Naive B cell (primary cell): Measurements from ENCODE around the gene EIPR1. TPM values are rescaled to one million over a fixed set of nuclear protein-coding genes. Genes with fewer than 3 reads are reported as not detected.

ENCODE experiments used
- ATAC-seq, 2 donors: fragments of 150-1000 bp; cut with Tn5 transposase; 2 replicates each; pipeline ENCODE4 v1.10.0; 2021; ENCODE audit warnings: low read depth in 2 of 2, mild to moderate bottlenecking in 2 of 2, moderate library complexity in 2 of 2
- DNase-seq: peaks from one replicate; pipeline ENCODE4 v3.0.0; 2022
- H3K27ac Mint-ChIP-seq, 6 donors: one replicate each; pipeline ENCODE4 v1.8.0; 2020 to 2022; ENCODE audit warnings: mild to moderate bottlenecking in 6 of 6, mixed read lengths in 6 of 6, moderate library complexity in 5 of 6, inconsistent platforms in 2 of 6
- H3K27me3 Mint-ChIP-seq, 3 donors: one replicate each; pipeline ENCODE4 v1.8.0; 2021 to 2022; ENCODE audit warnings: mixed read lengths in 3 of 3, mild to moderate bottlenecking in 1 of 3
- H3K36me3 Mint-ChIP-seq, 2 donors: one replicate each; pipeline ENCODE4 v1.8.0; 2020 to 2022; ENCODE audit warnings: mixed read lengths in 2 of 2, inconsistent platforms in 1 of 2, mild to moderate bottlenecking in 1 of 2
- H3K4me1 Mint-ChIP-seq, 3 donors: one replicate each; pipeline ENCODE4 v1.8.0; 2020 to 2022; ENCODE audit warnings: mixed read lengths in 3 of 3, inconsistent platforms in 1 of 3, mild to moderate bottlenecking in 1 of 3, moderate library complexity in 1 of 3
- H3K4me3 Mint-ChIP-seq, 8 donors: one replicate each; pipeline ENCODE4 v1.8.0; 2020 to 2022; ENCODE audit warnings: mild to moderate bottlenecking in 8 of 8, mixed read lengths in 8 of 8, moderate library complexity in 8 of 8, inconsistent platforms in 2 of 8
- H3K9me3 Mint-ChIP-seq, 7 donors: one replicate each; pipeline ENCODE4 v1.8.0; 2020 to 2022; ENCODE audit warnings: mixed read lengths in 7 of 7, mild to moderate bottlenecking in 5 of 7, inconsistent platforms in 2 of 7, moderate library complexity in 1 of 7
- polyA plus RNA-seq, 6 donors: library from polyadenylated mRNA; unstranded; fragments of 300-500 nt; fragmentation: Illumina TruSeq; gene quantifications; one replicate each; pipeline ENCODE4 v1.2.3, GENCODE V29; 2021; ENCODE audit warnings: low read depth in 6 of 6

The EIPR1 gene
- polyA plus RNA-seq, 6 donors from 2014 or later = 35.7 to 53.9 (median 40.9) TPM

DNA sequence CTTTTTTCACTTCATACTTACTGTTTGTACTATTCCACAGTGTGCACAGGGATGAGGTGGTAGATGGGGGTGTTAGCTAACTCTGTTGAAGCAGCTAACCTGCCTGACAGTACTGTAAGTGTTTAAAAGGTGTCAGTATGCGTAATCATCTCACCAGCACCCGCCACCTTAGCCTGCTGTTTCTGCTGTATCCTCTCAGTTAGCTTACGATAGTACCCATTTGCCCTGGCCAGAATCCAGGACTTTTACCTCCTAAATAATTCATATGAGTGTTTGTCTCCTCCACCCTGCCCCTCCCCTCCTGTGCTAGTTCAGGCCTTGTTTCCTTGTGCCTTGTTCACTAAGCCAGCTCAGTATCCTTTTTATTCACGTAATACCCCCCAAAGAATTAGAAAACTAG lies 36.1 kb upstream of the EIPR1 start:
- Mint-ChIP-seq H3K36me3 (peaks cover 10 to 11% of the 10 kb centered on the region in 2 donors), H3K4me1 (peaks cover 13 to 17% (median 14%) of the 10 kb centered on the region in 3 donors), H3K9me3 (peaks cover 0 to 1% (median 0%) of the 10 kb centered on the region in 7 donors), H3K27ac (no peak overlapping the region), H3K27me3 (no peaks in the 10 kb centered on the region), H3K4me3 (no peak overlapping the region)
- no peak for DNase-seq
- ATAC-seq = no peak

DNA sequence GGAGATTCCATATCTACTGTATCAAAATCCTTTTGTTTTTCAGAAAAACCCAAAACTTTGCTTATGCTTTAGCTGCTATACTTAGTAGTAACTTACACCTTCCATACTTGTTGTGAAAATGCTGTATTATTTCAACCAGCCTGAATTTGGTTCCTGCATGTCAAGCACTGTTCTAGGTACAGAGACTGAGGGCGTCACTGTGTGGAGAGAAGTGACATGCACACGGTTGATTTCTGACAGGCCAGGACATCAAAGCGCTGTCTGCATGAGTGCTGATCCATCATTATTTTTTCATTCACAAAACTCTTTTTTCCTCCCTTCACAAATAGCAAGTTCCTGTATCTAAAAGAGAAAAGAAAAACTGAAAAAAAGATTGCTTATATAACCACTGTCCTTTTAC lies 33.5 kb upstream of the EIPR1 start:
- peaks cover 0 to 1% (median 0%) of the 10 kb centered on the region in 7 donors for H3K9me3 Mint-ChIP-seq
- DNase-seq (no peak), ATAC-seq (no peak)
- peaks cover 13 to 14% of the 10 kb centered on the region in 2 donors for H3K36me3 Mint-ChIP-seq
- H3K4me1 Mint-ChIP-seq = peaks cover 12 to 16% (median 16%) of the 10 kb centered on the region in 3 donors
- no peak overlapping the region for H3K4me3 Mint-ChIP-seq
- peak overlapping the region in 1 of 6 donors; percentile 67 for H3K27ac Mint-ChIP-seq
- H3K27me3 Mint-ChIP-seq = no peaks in the 10 kb centered on the region

DNA sequence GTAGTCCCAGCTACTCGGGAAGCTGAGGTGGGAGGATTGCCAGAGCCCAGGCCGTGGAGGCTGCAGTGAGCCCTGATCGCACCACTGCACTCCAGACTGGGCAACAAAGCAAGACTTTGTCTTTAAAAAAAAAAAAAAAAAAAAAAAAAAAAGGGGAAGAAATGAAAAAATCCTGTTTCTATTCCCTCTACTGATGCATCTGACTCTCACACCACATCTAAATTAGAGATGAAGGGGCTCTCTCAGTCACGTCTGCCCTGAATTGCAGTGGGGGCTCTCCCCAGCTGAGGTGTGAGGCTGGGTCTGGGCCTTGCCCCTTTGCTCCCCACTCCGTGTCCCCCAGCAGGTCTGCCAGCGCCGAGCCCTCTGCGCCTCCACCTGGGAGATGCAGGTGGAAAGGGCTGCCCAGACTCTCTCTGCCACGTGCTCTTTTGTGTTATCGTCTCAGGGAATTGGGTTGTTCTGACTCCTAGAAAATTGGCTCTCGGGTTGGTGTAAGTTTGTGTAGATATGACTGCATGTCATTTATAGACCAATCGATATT lies 32.1 kb upstream of the EIPR1 start:
- Mint-ChIP-seq H3K9me3 (peaks cover 0 to 1% (median 0%) of the 10 kb centered on the region in 7 donors), H3K4me3 (peak overlapping the region in 2 of 8 donors; percentile 12 to 20), H3K36me3 (peaks cover 14 to 15% of the 10 kb centered on the region in 2 donors), H3K27ac (peak overlapping the region in 4 of 6 donors; percentile 30 to 64 (median 34)), H3K4me1 (peaks cover 15 to 22% (median 20%) of the 10 kb centered on the region in 3 donors), H3K27me3 (no peaks in the 10 kb centered on the region)
- DNase-seq (no peak), ATAC-seq (peak in 1 of 2 donors; percentile 56)

DNA sequence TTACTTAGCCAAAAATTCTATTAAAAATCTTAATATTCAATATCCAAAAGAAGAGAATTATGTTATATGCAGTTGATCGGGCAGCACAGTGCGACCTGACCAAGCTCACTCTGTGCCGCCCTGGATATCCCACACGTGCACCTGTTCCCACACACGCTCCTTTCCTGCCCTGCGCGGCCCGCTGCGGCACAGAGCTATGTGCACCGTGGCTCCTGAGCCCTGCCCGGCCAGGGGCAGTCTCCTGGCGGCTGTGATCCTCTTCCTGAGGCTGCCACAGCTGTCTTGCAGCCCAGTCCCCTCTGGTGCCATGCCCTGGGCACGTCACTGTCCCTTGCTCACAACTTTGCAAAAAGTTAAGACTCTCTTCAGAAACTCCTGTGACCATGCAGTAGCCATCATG lies 31.2 kb upstream of the EIPR1 start:
- Mint-ChIP-seq H3K4me1 (peaks cover 18 to 31% (median 28%) of the 10 kb centered on the region in 3 donors), H3K9me3 (peaks cover 0 to 1% (median 0%) of the 10 kb centered on the region in 7 donors)

DNA sequence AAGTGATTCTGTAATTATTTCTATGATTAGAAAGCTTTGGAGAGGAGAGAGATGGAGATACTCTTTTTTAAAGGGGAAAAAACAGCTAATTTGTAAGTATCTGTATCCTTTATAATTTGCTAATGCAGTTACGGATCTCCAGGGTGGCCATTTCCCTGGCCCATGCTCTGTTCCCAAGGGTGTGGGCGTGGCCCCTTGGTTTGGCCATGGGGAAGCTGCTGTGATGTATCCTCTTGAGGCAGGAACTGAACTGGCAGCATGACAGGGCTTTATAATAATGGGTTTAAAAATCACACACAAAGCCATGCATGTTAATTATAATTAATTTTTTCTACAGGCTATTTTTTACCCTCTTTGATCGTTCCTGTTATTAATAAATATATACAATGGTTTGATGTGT lies 28.9 kb upstream of the EIPR1 start:
- Mint-ChIP-seq H3K27ac (peak overlapping the region in 1 of 6 donors; percentile 37), H3K4me3 (no peak overlapping the region), H3K4me1 (peaks cover 18 to 41% (median 28%) of the 10 kb centered on the region in 3 donors), H3K27me3 (no peaks in the 10 kb centered on the region), H3K36me3 (peaks cover 10 to 19% of the 10 kb centered on the region in 2 donors), H3K9me3 (peaks cover 0 to 1% (median 0%) of the 10 kb centered on the region in 7 donors)
- DNase-seq (no peak), ATAC-seq (no peak)

More for the DNA sequence above, 31.2 kb upstream of the EIPR1 start:
- DNase-seq (no peak), ATAC-seq (no peak)
- peak overlapping the region in 1 of 6 donors; percentile 26 for H3K27ac Mint-ChIP-seq
- H3K36me3 Mint-ChIP-seq = peaks cover 10 to 16% of the 10 kb centered on the region in 2 donors
- no peak overlapping the region for H3K4me3 Mint-ChIP-seq
- no peaks in the 10 kb centered on the region for H3K27me3 Mint-ChIP-seq

DNA sequence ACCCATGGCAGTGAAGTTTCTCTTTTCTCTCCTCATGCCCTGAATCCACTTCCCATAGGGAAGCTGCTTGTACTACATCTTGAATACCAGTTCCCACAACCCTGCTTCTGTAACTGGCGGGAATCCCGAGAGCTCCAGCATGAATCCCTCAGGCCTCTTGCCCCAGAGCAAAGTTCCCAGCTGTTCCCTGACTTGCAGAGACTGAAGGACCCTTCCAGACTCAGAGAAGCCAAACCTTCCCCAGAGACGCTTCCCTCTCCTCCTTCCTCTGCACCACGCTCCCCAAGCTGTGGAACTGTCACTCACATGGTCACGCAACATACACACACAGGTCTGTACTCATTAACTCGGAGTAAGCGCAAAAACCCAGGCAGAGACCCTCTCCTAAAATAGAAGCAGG lies 28.3 kb upstream of the EIPR1 start:
- DNase-seq = no peak
- Mint-ChIP-seq H3K4me1 (peaks cover 18 to 41% (median 29%) of the 10 kb centered on the region in 3 donors), H3K4me3 (no peak overlapping the region), H3K36me3 (peaks cover 10 to 19% of the 10 kb centered on the region in 2 donors), H3K9me3 (peaks cover 0 to 1% (median 0%) of the 10 kb centered on the region in 7 donors), H3K27ac (peak overlapping the region in 3 of 6 donors; percentile 20 to 88 (median 37)), H3K27me3 (no peaks in the 10 kb centered on the region)
- ATAC-seq = no peak

DNA sequence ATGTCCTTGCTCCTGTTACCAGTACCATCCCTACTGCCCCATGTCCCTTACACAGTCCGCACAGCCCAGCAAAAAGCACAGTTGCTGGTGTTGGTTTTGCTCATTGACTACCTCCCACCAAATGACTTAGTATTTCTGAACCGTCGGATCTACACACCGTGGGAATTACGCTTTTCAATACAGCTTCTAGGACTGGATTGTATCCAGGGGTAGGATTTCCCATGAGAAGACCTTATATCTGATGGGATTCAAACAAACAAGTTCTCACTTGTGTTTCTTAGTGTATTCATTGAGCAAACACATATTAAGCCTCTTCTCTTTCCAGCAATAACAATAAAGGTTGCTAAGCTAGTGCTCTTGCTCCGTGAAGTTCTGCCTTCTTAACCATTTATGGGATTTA lies 27.7 kb upstream of the EIPR1 start:
- Mint-ChIP-seq H3K4me1 (peaks cover 20 to 44% (median 35%) of the 10 kb centered on the region in 3 donors), H3K4me3 (no peak overlapping the region), H3K27me3 (no peaks in the 10 kb centered on the region), H3K27ac (no peak overlapping the region), H3K36me3 (peaks cover 10 to 19% of the 10 kb centered on the region in 2 donors), H3K9me3 (peaks cover 0 to 1% (median 0%) of the 10 kb centered on the region in 7 donors)
- ATAC-seq (no peak), DNase-seq (no peak)

DNA sequence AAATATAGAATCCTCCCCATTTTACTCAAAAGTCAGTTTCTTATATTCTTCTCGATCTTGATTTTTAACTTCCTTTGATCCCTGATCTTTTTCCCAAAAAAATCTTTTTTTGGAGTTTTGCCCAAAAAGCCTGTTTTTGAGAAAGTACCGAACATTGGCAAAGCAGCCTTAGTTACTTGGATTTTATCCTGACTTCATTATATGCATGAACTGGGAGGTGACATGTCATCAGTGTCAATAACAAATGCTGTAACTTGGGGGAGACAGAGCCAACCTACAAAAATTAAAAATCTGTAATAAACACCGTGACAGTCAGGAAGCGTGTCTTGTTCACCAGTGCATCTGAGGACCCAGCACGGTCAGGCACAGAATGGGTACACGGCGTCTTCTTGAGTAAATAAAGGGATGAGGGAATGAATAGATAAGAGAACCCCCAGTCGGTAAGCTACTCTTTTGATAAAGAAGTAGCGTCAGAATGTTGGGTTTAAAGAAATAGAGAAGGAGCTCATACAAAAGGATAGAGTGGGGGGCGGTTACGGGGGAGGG lies 26.8 kb upstream of the EIPR1 start:
- H3K4me1 Mint-ChIP-seq = peaks cover 16 to 40% (median 27%) of the 10 kb centered on the region in 3 donors
- no peaks in the 10 kb centered on the region for H3K27me3 Mint-ChIP-seq
- H3K9me3 Mint-ChIP-seq = no peaks in the 10 kb centered on the region
- H3K27ac Mint-ChIP-seq = peak overlapping the region in 3 of 6 donors; percentile 61 to 89 (median 73)
- ATAC-seq (no peak), DNase-seq (no peak)
- peaks cover 10 to 13% of the 10 kb centered on the region in 2 donors for H3K36me3 Mint-ChIP-seq
- H3K4me3 Mint-ChIP-seq = peak overlapping the region in 1 of 8 donors; percentile 40

DNA sequence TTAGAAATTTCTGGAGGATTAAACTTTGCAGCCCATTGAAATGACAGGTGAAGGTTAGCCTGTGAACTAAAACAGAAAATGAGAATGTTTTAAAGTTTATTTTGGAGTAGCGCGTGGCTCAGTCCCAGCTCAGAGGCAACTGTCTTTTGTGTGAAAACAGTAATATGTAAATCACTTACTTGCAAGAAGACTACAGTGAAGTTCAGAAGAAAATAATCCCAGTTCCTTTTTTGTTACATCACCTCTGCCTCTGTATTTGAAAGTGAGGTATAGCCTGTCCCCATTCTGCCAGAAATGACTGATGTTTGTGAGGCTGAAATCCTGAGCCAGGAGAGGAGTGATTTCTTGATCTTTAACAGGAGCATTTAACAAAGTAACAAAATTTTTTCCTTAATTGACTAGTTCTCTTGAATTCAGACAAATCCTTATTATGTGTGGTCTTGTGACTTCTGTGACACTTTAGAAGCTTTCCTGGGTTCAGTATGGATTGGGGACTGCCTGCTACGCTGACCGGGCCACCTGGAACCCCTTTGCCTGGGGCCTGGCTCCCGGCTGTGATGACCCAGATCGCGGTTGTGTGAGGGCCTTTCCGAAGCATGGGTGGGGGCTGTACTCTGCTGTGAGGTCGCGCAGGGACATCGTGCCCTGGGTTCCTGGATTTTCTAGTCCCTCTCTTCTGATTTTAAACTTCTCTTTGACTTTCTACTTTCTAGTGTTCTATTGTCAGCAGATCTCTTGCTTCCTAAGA lies 26.1 kb upstream of the EIPR1 start:
- Mint-ChIP-seq H3K27me3 (no peaks in the 10 kb centered on the region), H3K27ac (peak overlapping the region in 2 of 6 donors; percentile 27 to 66), H3K4me3 (peak overlapping the region in 2 of 8 donors; percentile 49 to 53), H3K4me1 (peaks cover 16 to 37% (median 24%) of the 10 kb centered on the region in 3 donors), H3K9me3 (peaks cover 0 to under 1% (median 0%) of the 10 kb centered on the region in 7 donors), H3K36me3 (peaks cover 10 to 13% of the 10 kb centered on the region in 2 donors)
- DNase-seq (no peak), ATAC-seq (peak; percentile 20 to 48)

DNA sequence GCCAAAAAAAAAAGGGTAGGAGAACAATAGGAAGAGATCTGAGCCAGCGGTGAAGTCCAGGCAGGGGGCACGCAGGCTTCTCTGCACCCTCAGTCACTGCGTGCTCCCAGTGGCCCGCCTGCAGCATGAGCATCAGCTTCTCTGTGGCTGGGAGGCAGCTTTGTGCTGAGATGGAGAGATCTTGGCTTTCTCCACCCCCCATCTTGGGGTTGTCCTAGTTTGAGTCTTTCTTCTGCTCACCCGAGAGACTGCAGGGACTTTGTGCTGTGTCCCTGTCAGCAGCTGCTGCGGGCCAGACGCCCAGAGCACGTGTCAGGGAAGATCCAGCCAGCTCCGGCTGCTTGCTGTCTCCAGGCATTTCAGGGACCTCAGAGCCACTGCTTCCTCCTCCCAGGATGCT lies 22.2 kb upstream of the EIPR1 start:
- H3K4me1 Mint-ChIP-seq = peaks cover 9 to 33% (median 15%) of the 10 kb centered on the region in 3 donors
- DNase-seq (no peak), ATAC-seq (no peak)
- no peak overlapping the region for H3K4me3 Mint-ChIP-seq
- peak overlapping the region in 1 of 6 donors; percentile 47 for H3K27ac Mint-ChIP-seq
- peaks cover 0 to 35% (median 27%) of the 10 kb centered on the region in 7 donors for H3K9me3 Mint-ChIP-seq
- peaks cover 23 to 27% of the 10 kb centered on the region in 2 donors for H3K36me3 Mint-ChIP-seq
- no peaks in the 10 kb centered on the region for H3K27me3 Mint-ChIP-seq

DNA sequence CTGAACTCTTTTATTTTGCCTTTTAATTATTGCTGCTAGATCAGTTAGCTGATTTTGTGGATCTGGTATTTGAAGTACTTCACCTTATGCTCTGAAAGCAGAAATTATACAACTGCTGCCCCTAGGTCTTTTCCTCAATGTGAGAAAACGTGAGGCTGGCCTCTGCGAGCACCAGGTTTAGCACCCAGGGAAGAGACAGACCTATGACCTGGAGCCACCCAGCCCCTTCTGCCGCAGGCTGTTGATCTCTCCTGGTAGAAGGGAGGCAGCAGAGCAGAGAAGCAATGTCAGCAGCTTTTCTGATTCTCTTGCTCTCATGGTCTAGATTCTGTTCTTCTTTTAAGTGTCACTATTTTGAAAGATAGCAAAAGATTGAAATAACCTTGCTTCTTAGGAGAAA lies 21.8 kb upstream of the EIPR1 start:
- no peaks in the 10 kb centered on the region for H3K27me3 Mint-ChIP-seq
- peaks cover 25 to 27% of the 10 kb centered on the region in 2 donors for H3K36me3 Mint-ChIP-seq
- ATAC-seq (no peak), DNase-seq (no peak)
- peaks cover 0 to 37% (median 29%) of the 10 kb centered on the region in 7 donors for H3K9me3 Mint-ChIP-seq
- no peak overlapping the region for H3K27ac Mint-ChIP-seq
- peaks cover 7 to 30% (median 12%) of the 10 kb centered on the region in 3 donors for H3K4me1 Mint-ChIP-seq
- no peak overlapping the region for H3K4me3 Mint-ChIP-seq

DNA sequence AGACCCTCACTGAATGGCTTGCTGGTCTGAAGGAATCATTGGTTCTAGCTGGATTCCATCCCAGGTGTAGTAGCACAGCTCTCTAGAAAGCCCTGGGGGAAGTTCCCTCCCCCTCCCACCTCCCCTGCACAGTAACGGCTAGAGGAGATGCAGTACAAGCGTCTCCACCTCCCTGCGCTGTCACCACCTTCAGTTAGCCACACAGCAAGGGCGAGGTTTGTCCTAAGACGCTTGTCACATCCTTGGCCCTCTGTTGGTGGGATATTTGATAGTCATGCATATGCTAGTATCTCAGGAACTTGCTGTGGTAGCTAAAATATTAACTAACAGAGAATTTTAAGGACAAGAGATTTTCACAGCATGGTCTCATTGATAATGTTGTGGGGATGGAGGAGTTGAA lies 21.2 kb upstream of the EIPR1 start:
- Mint-ChIP-seq H3K4me3 (no peak overlapping the region), H3K36me3 (peaks cover 27% of the 10 kb centered on the region in 2 donors), H3K9me3 (peaks cover 0 to 37% (median 29%) of the 10 kb centered on the region in 7 donors), H3K4me1 (peaks cover 3 to 25% (median 7%) of the 10 kb centered on the region in 3 donors), H3K27me3 (no peaks in the 10 kb centered on the region), H3K27ac (peak overlapping the region in 1 of 6 donors; percentile 87)
- ATAC-seq = no peak
- DNase-seq = no peak

DNA sequence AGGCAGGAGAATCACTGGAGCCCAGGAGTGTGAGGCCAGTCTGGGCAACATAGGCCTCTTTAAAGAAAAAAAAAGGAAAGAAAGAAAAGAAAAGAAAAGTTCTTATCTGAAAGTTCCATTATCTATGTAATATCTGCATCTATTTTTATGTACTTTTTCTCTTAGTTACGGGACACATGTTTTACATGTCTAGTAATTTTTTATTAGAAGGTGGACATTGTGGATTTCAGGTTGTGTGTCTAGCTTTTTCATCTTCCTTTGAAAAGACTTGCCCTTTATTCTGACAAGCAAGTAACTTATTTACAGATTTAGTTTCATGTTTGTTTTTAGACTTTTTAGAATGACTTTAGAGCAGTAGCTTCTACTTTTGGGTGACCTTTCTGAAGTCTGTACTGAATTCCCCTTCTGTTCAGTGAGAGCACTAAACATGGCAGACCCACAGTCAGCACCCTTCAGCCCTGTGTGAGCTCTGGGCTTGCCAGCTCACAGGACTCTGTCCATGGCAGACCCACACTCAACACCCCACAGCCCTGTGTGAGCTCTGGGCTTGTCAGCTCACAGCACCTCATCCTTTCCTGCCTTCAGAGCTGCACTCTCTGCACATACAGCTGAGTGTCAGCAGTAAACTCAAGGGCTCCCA lies 19.4 kb upstream of the EIPR1 start:
- ATAC-seq (no peak), DNase-seq (no peak)
- Mint-ChIP-seq H3K4me1 (peaks cover 6 to 17% (median 16%) of the 10 kb centered on the region in 3 donors), H3K4me3 (no peak overlapping the region), H3K27ac (peak overlapping the region in 2 of 6 donors; percentile 47 to 59), H3K36me3 (peaks cover 27 to 30% of the 10 kb centered on the region in 2 donors), H3K27me3 (no peaks in the 10 kb centered on the region), H3K9me3 (peaks cover 0 to 39% (median 29%) of the 10 kb centered on the region in 7 donors)
